GM18505 (cell line): ENCODE data around the gene TRAT1.
A peak's percentile ranks its signal among the peaks of the same experiment; 100 is the strongest.
"Not testable (repeated sequence)": the region's sequence is repeated elsewhere in the genome, so short reads cannot be mapped to it uniquely, and the experiment has no call there.

ENCODE experiments used
- ATAC-seq: cut with Tn5 transposase; IDR thresholded peaks from one replicate; pipeline ENCODE4 v1.9.1; 2021; ENCODE audit not compliant: unreplicated experiment
- POLR2A ChIP-seq: IDR thresholded peaks from 4 replicates; pipeline ENCODE4 v1.6.1; 2011; ENCODE audit warnings: borderline replicate concordance; ENCODE audit not compliant: insufficient read depth, insufficient read length; ENCODE audit errors: extremely low read depth

The TRAT1 gene

GRCh38 chr3:108822123-108822897 is at the start of gene TRAT1:
TRAT1 (plus strand) TSS chr3:108822786; CDS start chr3:108822928, 142 bp downstream.
- no peak for ATAC-seq
- no peak for TF ChIP-seq POLR2A

GRCh38 chr3:108775649-108776048 is 46.9 kb upstream of the TRAT1 start:
- TF ChIP-seq POLR2A, result no peak
- no peak for ATAC-seq

DNA sequence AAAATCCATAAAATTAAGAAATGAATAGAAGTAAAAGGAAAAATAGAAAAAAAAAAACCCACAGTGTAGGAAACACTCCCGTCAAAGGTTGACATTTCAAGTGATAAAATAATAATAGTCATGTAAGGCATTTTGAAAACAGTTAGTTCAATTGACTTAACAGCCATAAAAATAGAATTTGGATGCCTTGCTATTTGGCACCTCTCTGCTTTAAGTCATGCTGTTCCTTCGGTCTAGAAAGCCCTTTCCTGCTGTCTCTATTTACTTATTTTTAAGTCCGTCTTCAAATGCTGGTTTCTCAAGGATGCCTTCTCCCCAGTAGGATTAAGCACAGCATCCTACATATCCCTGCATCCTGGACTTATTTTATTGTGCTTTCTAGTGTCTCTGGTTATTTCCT is 43.1 kb upstream of the TRAT1 start:
- no peak for TF ChIP-seq POLR2A
- no peak for ATAC-seq

GRCh38 chr3:108780235-108780634 is 42.4 kb upstream of the TRAT1 start:
- ATAC-seq, result no peak
- TF ChIP-seq POLR2A, result no peak

DNA sequence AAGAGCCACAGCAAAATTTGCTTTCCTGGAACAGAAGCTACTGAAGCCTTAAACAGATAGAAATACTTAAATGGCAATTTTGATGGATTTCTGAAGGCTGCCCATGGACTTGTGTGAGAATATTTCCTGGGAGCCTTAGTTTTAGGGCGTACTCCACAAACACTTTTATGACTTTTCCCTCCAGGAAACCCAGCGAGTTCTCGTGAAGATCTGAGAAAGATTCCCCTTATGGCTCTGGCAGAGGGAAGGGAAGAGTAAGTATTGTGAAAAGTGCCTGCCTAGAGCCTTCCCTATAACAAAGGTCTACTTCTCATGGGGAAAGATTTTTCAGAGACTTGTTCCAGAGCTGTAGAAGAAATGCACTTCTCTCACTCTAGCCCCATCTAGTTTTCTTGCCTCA is 31.1 kb upstream of the TRAT1 start:
- no peak for ATAC-seq
- no peak for TF ChIP-seq POLR2A

GRCh38 chr3:108804437-108804836 is 18.1 kb upstream of the TRAT1 start:
- no peak for TF ChIP-seq POLR2A
- no peak for ATAC-seq

DNA sequence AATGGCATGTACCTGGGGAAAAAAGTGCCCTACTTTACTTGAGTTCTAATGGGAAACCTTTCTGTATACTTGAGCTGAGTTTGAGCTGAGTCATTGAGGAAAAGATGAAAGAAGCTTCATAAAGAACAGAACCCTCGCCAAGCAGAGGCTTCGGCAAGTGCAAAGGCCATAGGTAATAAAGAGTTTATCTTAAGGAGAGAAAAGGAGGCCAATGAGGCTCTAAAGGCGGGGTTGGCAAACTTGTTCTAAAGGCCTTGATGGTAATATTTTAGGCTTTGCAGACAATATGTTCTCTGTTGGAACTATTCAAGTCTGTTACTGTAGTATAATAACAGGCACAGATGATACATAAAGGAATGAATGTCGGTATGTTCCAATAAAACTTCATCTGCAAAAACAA is 17.6 kb upstream of the TRAT1 start:
- no peak for ATAC-seq
- no peak for TF ChIP-seq POLR2A

- peak; percentile 57 for ATAC-seq
- TF ChIP-seq POLR2A, result no peak
Observed at GRCh38 chr3:108806316-108806715, 16.3 kb upstream of the TRAT1 start.

- peak; percentile 79 for ATAC-seq
Observed at GRCh38 chr3:108818404-108818803, 4.2 kb upstream of the TRAT1 start.

DNA sequence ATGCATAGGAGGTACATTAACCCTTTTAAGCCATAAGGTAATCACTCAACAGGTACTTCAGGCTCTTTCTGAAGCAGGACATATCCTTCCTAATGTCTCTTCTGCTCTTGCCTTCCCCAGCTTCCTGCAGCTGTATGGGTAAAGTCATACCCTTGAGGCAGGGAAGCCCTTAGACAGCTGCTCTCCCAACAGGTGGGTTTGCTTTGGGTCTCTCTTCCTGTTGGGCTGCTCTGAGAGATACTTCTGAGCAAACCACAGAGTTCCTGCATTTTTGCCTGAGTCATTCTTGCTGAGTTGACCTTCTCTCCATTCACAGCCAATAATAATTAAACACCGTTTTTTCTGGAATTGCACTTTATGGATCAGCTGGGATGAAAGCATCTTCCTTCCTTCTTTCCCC is 2.0 kb upstream of the TRAT1 start:
- TF ChIP-seq POLR2A, result no peak
- no peak for ATAC-seq

More at GRCh38 chr3:108818404-108818803, 4.2 kb upstream of the TRAT1 start:
- TF ChIP-seq POLR2A, result no peak

- no peak for TF ChIP-seq POLR2A
- no peak for ATAC-seq
Observed at GRCh38 chr3:108823227-108823626, 641 bp downstream of the TRAT1 start.

- ATAC-seq, result not testable (repeated sequence)
Observed at GRCh38 chr3:108823803-108824202, 1.2 kb downstream of the TRAT1 start.

- TF ChIP-seq POLR2A, result no peak
- no peak for ATAC-seq
Observed at GRCh38 chr3:108826309-108827187, 4.0 kb downstream of the TRAT1 start.

DNA sequence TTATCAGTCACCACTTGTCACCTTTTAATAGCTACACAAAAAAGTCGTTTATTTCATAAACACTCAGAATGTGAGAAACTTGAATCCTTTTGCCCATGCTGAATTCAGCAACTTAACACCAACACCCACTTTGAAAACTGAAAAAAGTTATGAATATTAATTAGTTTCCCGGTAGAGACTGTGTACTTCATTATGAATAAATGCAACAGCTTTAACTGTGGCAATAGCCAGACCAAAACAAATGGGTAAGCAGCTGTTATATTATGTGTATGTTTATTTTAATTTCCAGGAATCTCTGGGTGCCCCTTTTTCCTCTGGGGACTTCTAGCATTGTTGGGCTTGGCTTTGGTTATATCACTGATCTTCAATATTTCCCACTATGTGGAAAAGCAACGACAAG is 7.8 kb downstream of the TRAT1 start:
- TF ChIP-seq POLR2A, result no peak
- no peak for ATAC-seq
